HG02970 (cell line): Measurements from ENCODE around the gene TCTN3.
A peak's percentile ranks its signal among the peaks of the same experiment; 100 is the strongest.
"Not testable (repeated sequence)": the region's sequence is repeated elsewhere in the genome, so short reads cannot be mapped to it uniquely, and the experiment has no call there.

Experiments
- ATAC-seq: cut with Tn5 transposase; IDR thresholded peaks from one replicate; pipeline ENCODE4 v1.9.1; 2021; ENCODE audit warnings: mild to moderate bottlenecking, moderate library complexity, moderate number of reproducible peaks; ENCODE audit not compliant: unreplicated experiment, low FRiP score

TCTN3 gene

DNA sequence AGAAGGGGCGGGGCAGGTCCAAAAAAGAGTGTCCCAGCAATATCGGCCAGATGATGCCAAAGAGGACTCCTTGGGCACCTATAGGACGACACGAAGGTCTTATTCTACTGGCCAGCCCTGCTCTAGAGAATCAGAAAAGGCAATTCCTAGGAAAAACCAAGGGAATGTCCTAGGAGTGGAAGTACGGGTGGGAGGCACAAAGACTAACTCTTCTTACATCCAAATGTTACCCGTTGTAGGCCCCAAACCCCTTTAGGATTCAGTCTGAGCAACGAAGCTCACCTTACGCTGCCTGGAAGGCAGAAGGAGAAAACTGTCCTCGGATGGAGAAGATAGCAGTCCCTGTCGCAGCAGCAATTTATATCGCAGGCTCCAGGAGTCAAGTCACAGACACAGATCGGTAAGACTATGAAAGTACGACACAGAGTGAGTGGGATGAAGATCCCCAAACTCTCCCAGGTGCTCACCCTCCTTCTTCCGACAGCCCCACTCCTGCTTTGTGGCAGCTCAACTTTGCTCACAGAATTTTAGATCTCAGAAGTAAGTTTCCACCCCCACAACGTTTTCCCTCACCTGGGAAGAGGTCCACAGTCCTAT is 558 bp downstream of the TCTN3 start:
- ATAC-seq: no peak

DNA sequence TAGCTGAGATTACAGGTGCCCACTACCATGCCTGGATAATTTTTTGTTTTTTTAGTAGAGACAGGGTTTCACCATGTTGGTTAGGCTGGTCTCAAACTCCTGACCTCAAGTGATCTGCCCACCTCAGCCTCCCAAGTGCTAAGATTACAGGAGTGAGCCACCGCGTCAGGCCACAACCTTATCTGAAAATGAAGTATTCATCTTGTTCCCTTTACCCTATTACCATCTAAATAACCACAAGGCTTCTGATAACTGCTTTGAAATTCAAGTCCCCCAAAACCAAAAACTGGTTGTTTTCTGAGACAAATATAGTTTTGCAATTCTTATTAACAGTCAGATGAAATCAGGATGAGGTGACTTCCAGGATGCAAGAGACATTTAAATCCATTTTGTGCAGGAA is 2.4 kb downstream of the TCTN3 start:
- ATAC-seq: no peak

DNA sequence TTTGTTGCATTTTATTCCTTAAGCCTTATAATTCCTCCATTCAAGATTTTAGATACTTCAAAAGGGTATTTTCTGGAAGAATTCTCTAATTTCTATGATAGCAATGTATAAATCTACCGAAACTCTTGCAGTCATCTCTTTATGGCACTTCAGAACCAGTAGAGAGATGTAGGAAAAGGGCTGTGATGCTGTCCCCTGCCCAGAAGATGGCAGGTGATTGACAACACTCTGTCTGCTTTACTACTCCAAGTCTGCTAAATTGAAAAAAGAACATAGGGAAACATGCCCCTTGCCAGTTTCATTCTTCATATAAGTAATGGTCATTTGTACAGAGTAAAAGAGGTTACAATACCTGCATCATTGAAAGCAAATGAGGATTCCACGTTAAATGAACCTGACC is 5.1 kb downstream of the TCTN3 start:
- no peak for ATAC-seq

DNA sequence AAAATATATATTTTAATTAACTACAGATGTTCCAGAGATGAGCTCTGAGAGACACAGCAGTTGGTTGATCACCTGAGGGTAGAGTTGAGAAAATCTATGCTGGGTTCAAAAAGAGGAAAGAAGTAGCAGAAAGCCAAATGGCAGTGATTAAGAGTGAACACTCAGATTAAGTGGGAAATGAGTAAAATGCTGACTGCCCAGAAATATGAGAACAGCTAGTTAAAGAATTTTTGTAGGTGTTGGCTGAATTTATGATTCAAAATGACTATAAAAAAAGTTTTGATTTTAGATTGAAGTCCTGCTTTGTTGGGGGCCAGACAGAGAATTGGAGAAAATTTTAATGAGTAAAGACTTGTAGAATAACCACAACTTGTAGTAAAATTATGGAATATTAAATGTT is 9.8 kb downstream of the TCTN3 start:
- ATAC-seq: no peak

DNA sequence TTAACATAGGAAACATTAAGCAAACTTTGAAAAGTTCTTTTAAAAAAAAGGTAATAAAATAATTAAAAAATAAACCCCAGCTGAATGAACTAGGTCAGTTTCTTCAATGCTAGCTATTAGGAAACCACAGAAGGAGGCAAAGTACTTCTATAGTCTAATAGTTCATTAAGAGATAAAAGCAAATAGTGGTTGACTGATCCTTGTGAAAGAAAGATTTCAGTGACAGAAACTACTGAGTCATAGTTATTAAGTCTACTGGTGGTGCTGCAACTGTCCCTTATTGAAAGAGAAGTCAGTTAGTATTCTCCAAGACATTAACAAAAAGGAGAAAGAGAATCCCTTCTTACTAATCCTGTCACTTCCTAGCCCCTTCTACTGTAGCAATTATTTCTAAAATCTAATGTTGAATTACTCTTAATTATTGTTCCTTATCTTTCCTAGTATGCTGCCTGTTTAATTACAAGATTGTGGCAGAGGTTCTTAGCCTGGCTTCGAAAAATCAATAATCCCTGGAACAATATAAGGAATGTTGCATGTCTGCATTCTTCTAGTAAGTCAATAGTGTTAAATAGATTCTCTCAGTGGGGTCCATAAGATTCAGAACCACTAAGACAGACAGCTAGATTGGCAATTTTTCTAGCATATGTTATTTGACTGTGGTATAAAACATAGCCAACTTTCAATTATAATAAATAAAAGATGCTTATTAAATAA is 18.2 kb downstream of the TCTN3 start:
- ATAC-seq: no peak

DNA sequence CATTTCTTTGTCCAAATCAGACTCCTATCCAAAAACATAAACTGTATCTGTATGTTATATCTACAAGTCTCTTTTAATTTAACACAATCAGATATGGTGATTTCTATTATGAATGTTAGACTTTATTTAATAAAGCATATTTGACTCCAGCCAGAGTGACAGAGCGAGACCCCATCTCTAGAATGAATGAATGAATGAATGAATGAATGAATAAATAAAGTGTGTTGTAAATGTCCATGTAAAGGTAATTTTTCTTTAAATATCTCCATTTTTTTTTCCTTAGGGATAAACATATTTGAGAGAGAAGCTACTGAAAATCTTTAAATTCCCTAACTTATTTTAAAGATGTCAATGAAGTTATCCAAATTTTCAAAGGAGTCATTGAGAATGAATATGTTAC is 19.1 kb downstream of the TCTN3 start:
- ATAC-seq: no peak

DNA sequence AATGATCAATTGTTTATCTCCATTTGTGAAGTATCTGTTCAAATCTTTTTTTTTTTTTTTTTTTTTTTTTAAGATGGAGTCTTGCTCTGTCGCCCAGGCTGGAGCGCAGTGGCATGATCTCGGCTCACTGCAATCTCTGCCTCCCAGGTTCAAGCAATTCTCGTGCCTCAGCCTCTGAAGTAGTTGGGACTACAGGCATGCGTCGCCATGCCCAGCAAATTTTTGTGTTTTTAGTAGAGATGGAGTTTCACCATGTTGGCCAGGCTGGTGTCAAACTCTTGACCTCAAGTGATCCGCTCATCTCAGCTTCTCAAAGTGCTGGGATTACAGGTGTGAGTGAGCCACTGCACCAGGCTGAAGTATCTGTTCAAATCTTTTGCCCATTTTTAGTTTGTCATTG is 21.1 kb downstream of the TCTN3 start:
- not testable (repeated sequence) for ATAC-seq

DNA sequence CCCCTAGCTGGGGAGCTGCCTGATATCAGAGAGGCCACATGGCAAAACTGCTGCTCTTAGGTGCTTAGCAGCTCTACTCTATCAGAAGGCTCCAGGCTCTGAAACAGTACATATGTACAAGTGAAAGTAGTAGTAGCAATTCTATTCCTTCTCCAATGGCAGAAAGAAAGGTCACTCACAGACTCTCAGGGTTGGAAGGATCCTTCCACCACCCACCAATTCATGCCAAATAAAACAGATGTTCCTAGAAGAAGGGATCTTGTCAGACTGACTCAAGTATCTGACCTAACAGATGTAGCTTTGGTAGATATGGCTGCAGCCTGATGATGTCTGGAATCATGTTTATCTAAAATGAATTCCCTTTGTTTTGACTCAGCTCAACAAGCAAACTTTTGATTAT is 29.2 kb downstream of the TCTN3 start:
- ATAC-seq: no peak

DNA sequence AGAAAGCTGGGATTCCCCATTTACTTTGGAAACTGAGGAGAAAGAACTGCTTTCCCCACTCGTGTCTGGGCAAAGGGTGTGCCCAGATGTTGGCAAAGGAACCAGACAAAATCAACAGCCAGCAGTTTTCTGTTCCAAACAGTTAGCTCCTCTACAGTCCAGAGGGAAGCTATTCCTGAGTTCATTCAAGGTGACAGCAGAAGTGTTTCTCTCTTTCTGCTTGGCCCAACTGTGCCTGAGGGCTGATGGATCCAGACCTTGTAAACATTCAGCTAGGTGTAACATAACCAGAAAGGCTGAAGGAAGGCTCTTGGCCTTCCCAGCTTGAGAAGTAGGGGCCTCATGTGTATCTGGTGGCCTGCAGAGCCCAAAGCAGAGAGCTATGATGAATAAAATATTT is 30.2 kb downstream of the TCTN3 start:
- ATAC-seq: no peak

DNA sequence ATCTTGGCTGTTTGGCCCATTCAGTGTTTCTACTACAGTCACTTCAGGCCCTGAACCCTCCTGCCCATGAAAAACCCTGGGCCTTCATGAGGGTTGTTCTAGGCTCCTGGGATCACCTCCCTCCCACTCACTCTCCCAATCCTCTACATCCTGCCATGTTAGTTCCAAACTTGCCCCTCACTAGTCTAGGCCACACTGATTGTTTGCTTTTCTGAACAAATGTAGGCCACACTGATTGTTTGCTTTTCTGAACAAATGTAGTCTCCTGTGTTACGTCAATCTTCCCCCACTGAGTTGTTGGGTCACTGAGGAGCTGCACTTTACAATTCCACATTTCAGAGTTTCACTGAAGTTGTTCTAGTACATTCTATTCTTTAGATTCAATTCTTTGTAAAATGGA is 31.9 kb downstream of the TCTN3 start:
- no peak for ATAC-seq

DNA sequence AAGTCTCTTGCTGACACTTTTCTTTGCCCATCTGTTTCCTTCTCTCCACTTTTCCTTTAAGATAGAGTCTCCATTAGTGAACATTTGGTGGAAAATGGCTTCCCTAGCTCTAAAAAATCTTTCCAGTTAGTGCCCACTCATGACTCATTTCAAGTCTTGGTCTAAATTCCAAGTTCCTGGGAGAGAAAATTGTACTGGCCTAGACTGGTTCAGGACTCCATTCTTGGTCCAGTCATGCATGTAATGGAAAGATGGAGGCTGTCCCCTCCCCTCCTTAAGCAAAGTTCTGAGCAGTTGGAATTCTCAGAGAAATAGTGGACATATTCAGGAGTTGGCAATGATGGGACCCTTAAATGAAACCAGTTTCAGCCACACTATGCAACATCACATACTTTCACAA is 33.4 kb downstream of the TCTN3 start:
- ATAC-seq: no peak

DNA sequence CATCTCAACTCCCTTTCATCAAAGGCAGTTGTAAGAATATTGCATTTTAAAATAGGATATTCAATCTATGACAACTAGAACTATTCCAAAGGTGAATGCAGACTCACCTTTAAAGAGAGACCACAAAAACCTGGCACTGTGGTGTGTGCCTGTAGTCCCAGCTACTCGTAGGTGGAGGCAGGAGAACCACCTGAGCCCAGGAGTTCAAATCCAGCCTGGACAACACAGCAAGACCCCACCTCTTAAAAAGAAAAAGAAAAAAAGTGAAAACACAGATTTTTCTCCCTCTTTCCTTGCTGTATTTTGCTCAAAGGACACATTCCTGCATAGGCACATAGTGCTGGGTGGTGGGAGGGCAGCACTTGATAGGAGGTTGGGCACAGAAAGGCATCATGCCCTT is 36.5 kb downstream of the TCTN3 start:
- ATAC-seq: no peak

DNA sequence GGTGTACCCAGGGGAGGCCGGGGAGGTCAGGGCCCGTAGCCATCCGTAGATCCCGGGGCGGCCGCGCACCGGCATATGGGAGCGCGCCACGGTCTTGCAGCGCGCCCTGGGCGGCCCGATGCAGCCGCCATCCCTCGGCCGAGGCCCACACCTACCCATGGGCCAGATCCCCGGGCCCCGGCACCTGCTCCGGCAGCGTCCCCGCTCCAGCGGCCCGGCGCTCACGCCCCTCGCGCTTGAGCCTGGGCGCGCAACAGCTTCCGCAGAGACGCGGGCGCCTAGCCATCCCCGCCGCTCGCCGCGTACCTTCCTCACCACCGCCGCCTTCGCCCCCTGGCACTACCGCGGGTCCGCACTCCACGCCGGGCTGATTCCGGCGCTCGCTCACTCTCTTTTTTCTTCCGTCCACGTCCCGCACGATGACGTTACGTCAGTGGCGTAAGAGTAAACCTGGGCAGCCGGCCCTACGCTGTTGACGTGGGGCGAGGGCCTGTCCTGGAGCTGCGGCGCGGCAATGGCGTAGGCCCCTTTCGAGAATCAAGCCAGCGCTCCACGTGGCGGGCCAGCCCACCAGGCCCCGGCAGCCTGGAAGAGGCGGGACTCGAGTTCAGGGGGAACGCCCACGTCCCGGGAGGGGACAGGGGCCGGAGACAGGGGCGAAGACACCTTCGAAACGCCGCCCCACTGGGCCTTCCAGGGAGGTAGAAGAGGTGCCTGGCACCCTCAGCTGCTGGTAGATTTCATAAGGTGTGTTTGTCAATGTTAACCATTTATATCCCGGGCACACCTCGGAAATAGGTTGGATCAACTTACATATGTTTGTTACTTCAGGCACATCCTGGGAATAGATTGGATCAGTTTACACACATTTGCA is 37.2 kb downstream of the TCTN3 start, which contains the start of gene ALDH18A1:
Gene ALDH18A1, minus strand, starts transcription at position 421 of the 874 bp plus-strand sequence. CDS start 3,334 bp downstream, outside the sequence.
- peak; percentile 84 for ATAC-seq

DNA sequence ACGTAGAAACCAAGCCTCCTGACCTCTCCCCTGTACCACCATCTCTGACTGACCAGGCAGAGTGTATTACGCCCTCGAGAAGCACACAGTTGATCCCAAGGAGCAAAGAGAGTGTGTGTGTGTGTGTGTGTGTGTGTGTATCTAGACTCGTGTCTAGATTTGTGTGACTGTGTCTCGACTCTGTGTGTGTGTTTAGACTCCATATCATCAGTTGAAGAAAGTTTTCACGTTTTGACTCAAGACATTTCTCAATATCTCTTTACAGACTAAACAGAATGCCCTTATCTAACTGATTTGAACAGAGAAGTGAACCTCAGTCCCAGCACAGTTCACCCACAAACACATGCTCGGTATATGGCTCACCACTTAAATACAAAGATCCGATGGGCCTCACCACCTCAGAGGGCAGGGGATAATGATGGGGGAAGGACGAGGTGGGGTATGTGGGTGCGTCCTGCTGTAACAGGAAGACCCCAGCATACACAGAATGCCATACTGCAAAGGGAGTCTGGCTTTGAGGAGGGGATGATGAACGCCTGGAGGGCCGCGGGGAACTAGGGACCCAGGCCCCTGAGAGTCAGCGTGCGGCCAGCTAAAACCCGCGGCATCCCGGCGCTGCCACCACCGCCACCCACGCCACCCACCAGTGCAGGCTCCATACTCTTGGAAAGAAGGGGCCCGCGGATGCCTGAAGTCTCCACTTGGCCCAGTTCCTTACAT is 38.0 kb downstream of the TCTN3 start:
- no peak for ATAC-seq

DNA sequence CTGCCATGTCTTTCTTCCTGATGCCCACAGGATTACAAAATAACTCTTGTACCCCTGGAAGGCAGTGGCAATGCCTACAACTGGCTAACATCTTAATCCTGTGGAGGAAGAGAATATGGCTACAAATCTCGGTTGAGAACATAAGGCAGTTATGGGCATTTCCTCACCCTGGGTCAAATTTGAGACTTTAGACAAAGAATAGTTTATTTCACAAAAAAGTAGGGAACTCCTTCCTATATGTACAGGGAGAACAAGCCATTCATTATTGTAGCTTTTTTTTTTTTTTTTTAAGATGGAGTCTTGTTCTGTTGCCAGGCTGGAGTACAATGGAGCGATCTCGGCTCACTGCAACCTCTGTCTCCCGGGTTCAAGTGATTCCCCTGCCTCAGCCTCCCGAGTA is 39.8 kb downstream of the TCTN3 start:
- ATAC-seq: no peak

DNA sequence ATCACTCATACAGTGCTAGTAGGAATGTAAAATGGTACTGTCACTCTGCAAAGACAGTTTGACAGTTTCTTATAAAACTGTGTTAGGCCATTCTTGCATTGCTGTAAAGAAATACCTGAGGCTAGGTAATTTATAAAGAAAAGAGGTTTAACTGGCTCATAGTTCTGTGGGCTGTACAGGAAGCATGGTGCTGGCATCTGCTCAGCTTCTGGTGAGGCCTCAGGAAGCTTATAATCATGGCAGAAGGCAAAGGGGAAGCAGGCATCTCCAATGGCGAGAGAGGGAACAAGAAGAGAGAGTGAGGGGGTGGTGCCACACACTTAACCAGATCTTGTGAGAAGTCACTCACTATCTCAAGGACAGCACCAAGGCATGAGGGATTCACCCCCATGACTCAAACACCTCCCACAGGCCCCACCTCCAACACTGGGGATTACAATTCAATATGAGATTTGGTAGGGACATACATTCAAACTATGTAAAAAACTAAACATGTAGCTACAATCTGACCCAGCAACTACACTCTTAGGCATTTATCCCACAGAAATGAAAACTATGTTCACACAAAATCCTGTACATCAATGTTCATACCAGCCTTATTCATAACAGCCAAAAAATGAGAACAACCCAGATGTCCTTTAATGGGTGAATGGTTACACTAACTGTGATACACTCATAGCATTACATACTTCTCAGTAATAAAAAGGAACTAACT is 42.2 kb downstream of the TCTN3 start:
- ATAC-seq: no peak

DNA sequence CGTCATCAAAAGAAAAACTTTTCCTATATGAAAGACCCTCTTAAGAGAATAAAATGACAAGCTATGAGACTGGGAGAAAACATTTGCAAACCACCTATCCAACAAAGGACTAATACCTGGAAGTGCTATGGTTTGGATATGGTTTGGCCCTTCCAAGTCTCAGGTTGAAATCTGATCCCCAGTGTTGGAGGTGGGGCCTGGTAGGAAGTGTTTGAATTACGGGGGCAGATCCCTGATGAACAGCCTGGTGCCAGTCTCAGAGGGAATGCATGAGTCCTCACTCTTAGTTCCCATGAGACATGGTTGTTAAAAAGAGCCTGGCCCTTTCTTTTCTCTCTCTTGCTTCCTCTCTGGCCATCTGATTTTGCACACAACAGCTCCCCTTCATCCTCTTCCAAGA is 43.5 kb downstream of the TCTN3 start:
- ATAC-seq: no peak

DNA sequence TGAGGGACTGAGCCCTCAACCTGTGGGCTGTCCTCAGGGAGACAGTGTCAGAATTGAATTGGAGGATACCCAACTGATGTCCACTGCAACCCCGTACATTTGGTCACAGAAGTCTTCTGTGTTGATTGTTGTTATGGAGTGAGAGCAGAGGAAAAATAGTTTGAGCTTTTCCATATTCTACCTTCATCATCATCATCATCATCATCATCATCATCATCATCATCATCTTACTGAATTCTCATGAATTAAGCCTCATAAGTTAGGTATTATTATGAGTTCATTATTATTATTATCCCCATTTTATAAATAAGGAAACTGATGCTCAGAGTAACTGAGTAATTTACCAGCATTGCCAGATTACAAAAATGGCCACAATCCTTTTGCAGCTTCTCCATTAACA is 45.6 kb downstream of the TCTN3 start:
- ATAC-seq: no peak

DNA sequence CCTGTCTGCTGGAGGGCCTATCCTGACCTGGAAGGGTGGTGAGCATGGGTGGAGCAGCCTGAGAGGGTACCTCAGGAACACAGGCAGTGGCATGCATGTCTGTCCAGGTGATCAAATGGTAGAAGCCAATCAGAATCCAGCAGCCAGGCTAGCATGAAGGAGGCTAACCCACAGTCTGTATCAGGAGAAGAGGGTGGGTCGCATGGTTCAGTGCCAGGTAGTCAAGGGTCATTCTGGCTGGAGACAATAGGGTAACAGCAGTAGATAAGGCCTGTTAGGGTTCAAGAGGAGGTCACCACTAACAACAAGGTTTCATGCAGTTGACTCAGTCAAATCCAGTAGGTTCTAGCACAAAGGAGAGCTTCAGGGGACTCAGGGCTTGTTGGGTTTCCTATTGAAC is 47.6 kb downstream of the TCTN3 start:
- ATAC-seq: no peak

DNA sequence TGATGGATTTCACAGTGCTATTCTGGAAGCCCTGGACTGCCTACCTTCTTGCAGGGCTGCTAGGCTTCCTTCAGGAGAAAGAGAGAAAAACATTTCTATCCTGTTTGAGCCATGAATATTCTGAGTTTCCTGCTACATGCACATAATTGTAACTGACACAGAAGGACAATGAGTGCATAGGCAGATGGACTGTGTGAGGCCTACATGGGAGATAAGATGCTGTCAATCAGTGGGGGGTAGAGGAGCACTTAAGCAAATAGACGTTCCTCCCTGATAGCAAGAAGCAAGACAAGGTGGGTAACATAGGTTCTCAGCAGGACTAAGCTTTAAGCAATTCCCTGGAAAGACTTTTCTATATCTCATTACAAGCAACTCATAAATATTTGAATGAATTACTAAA is 48.8 kb downstream of the TCTN3 start:
- no peak for ATAC-seq
